Left lung (tissue), 10 donors: ENCODE results near the gene SLC25A27. TPM values are rescaled to one million over a fixed set of nuclear protein-coding genes. Genes with fewer than 3 reads are reported as not detected.
A peak's percentile ranks its signal among the peaks of the same experiment; 100 is the strongest.

Experiments used
- ATAC-seq: fragments of 200-7000 bp; cut with Tn5 transposase; one replicate; pipeline ENCODE4 v1.9.1; 2020; ENCODE audit warnings: moderate library complexity
- DNase-seq, 4 donors: peaks; one replicate each; pipeline ENCODE4 v3.0.0-alpha.2; 2013 to 2020
- H3K27ac ChIP-seq, 2 donors: fragments of 200-600 bp; sonication (generic) in 1 of 2; one replicate each; pipeline versions ENCODE4 v1.5.0 to v1.8.0; 2020 to 2021
- H3K27me3 ChIP-seq, 2 donors: fragments of 200-600 bp; sonication (generic) in 1 of 2; one replicate each; pipeline versions ENCODE4 v1.5.0 to v1.8.0; 2020 to 2021
- H3K36me3 ChIP-seq, 2 donors: fragments of 200-600 bp; sonication (generic) in 1 of 2; one replicate each; pipeline versions ENCODE4 v1.5.0 to v1.8.0; 2020 to 2021
- H3K4me1 ChIP-seq, 2 donors: fragments of 200-600 bp; one replicate each; pipeline ENCODE4 v1.8.0; 2021
- H3K4me3 ChIP-seq, 2 donors: fragments of 200-600 bp; sonication (generic) in 1 of 2; one replicate each; pipeline versions ENCODE4 v1.5.0 to v1.8.0; 2020 to 2021; ENCODE audit warnings: mild to moderate bottlenecking in 1 of 2
- H3K9me3 ChIP-seq, 2 donors: fragments of 200-600 bp; sonication (generic) in 1 of 2; one replicate each; pipeline versions ENCODE4 v1.5.0 to v1.8.0; 2020 to 2021
- CTCF ChIP-seq, 2 donors: fragments of 200-600 bp; sonication (generic) in 1 of 2; IDR thresholded peaks; one replicate each; pipeline versions ENCODE4 v1.5.0 to v1.8.0; 2021; ENCODE audit warnings: antibody characterized with exemption in 2 of 2
- intact Hi-C, 2 donors: fragments of 100-400 bp; cut with DNase I; formaldehyde crosslinking; loops; one replicate each; pipeline versions ENCODE4 v1.11.2 to v1.14.2; 2022
- polyA plus RNA-seq, 6 donors: library from polyadenylated mRNA; unstranded; fragments of 120-200 nt; gene quantifications; one replicate each; pipeline ENCODE4 v1.2.1, GENCODE V29; 2013; ENCODE audit not compliant: insufficient read length in 6 of 6
- total RNA-seq, 2 donors: library from RNA; stranded (reverse); fragmentation: NEBNext Ultra II Directional; extraction: Animal tissue kit (Norgen Biotek cat#: 25700); gene quantifications; one replicate each; pipeline ENCODE4 v1.2.1, GENCODE V29; 2021
- donor health status: DM: no; HTN: yes; CAD: no.
- donor health status: DM: no; HTN: no; CAD: no.

Gene SLC25A27
- total and polyA plus RNA-seq, 8 donors = 8.1 to 140 (median 103) TPM

- DNase-seq (no peak), ATAC-seq (no peak)
- Histone ChIP-seq H3K27ac (no peak overlapping the region), H3K27me3 (peaks cover 0 to 35% of the 10 kb centered on the region in 2 donors), H3K4me3 (no peak overlapping the region), H3K36me3 (no peaks in the 10 kb centered on the region), H3K4me1 (peaks cover 0 to 13% of the 10 kb centered on the region in 2 donors), H3K9me3 (no peaks in the 10 kb centered on the region)
- no peak for TF ChIP-seq CTCF (IDR thresholded peaks at IDR 0.05)
- intact Hi-C loops = no loop called here
Measured at GRCh38 chr6:46648869-46649492, 3.8 kb upstream of the SLC25A27 start.

- intact Hi-C loops = no loop called here
- no peaks in the 10 kb centered on the region for H3K9me3 ChIP-seq
- peak in 2 of 4 donors; percentile 23 to 38 for DNase-seq
- TF ChIP-seq CTCF (IDR thresholded peaks at IDR 0.05) = no peak
- no peaks in the 10 kb centered on the region for H3K36me3 ChIP-seq
- no peak for ATAC-seq
- H3K27me3 ChIP-seq = peaks cover 0 to 41% of the 10 kb centered on the region in 2 donors
- H3K4me3 ChIP-seq = peak overlapping the region; percentile 74 to 89
- H3K27ac ChIP-seq = peak overlapping the region in 1 of 2 donors; percentile 87
- H3K4me1 ChIP-seq = peaks cover 0 to 16% of the 10 kb centered on the region in 2 donors
Measured at GRCh38 chr6:46651006-46651405, 1.8 kb upstream of the SLC25A27 start.

- no peaks in the 10 kb centered on the region for H3K9me3 ChIP-seq
- peaks cover 0 to 16% of the 10 kb centered on the region in 2 donors for H3K4me1 ChIP-seq
- TF ChIP-seq CTCF (IDR thresholded peaks at IDR 0.05) = no peak
- DNase-seq (peak in 2 of 4 donors; percentile 20 to 21), ATAC-seq (peak; percentile 41)
- intact Hi-C loops = no loop called here
- peak overlapping the region; percentile 72 to 87 for H3K27ac ChIP-seq
- peaks cover 0 to 41% of the 10 kb centered on the region in 2 donors for H3K27me3 ChIP-seq
- H3K4me3 ChIP-seq = peak overlapping the region; percentile 74 to 89
- no peaks in the 10 kb centered on the region for H3K36me3 ChIP-seq
Measured at GRCh38 chr6:46651816-46652215, 959 bp upstream of the SLC25A27 start.

GRCh38 chr6:46652232-46652602 lies 558 bp upstream of the SLC25A27 start:
- Histone ChIP-seq H3K4me3 (peak overlapping the region; percentile 74 to 89), H3K4me1 (peaks cover 0 to 16% of the 10 kb centered on the region in 2 donors), H3K27me3 (peaks cover 0 to 41% of the 10 kb centered on the region in 2 donors), H3K36me3 (no peaks in the 10 kb centered on the region), H3K27ac (peak overlapping the region; percentile 72 to 87), H3K9me3 (no peaks in the 10 kb centered on the region)
- DNase-seq (no peak), ATAC-seq (peak; percentile 6)
- no peak for TF ChIP-seq CTCF (IDR thresholded peaks at IDR 0.05)
- intact Hi-C loops = no loop called here

GRCh38 chr6:46653439-46654195 lies 842 bp downstream of the SLC25A27 start:
- Histone ChIP-seq H3K4me3 (peak overlapping the region; percentile 74 to 89), H3K9me3 (no peaks in the 10 kb centered on the region), H3K27me3 (peaks cover 0 to 41% of the 10 kb centered on the region in 2 donors), H3K36me3 (no peaks in the 10 kb centered on the region), H3K27ac (peak overlapping the region; percentile 72 to 87), H3K4me1 (peaks cover 0 to 16% of the 10 kb centered on the region in 2 donors)
- DNase-seq = peak in 2 of 4 donors; percentile 13 to 31
- no peak for TF ChIP-seq CTCF (IDR thresholded peaks at IDR 0.05)
- ATAC-seq = no peak
- intact Hi-C loops = no loop called here
